H1 (cell line): ENCODE data around the gene TRMT44. TPM values are rescaled to one million over a fixed set of nuclear protein-coding genes. Genes with fewer than 3 reads are reported as not detected.

Source experiments
- CTCF ChIA-PET: fragments of 300-600 bp; sonication (Branson Sonifier 250); formaldehyde crosslinking; loops from one replicate; lab custom pipeline; 2021; ENCODE audit not compliant: partially characterized antibody; lab: Charles Lee
- POLR2A ChIA-PET: fragments of 300-600 bp; sonication (Branson Sonifier 250); formaldehyde crosslinking; loops from one replicate; lab custom pipeline; 2021; ENCODE audit warnings: inconsistent platforms; ENCODE audit not compliant: partially characterized antibody; lab: Charles Lee
- DNase-seq, 2 experiments: peaks; one replicate each; pipeline versions ENCODE4 v3.0.0 to v3.0.0-alpha.2; 2010 to 2022; ENCODE audit warnings: low spot score in 2 of 2, low read depth in 1 of 2, mixed read lengths in 1 of 2
- FAIRE-seq: peaks from 2 replicates; lab custom pipeline; 2011; peaks lifted over from hg19 to GRCh38; lab: Jason Lieb, UNC
- H2AFZ ChIP-seq: 2 replicates; pipeline ENCODE4 v1.8.1; 2012; ENCODE audit warnings: low read length, inconsistent platforms
- H2AK5ac ChIP-seq: 2 replicates; pipeline ENCODE4 v1.6.1; 2013; ENCODE audit warnings: low read depth, low read length
- H2BK120ac ChIP-seq: replicated peaks from 2 replicates; pipeline ENCODE3; 2013; ENCODE audit warnings: low read depth, low read length, inconsistent platforms
- H2BK12ac ChIP-seq: 2 replicates; pipeline ENCODE4 v1.6.1; 2013; ENCODE audit warnings: low read depth, low read length
- H2BK15ac ChIP-seq: 2 replicates; pipeline ENCODE4 v1.6.1; 2013; ENCODE audit warnings: low read length
- H2BK20ac ChIP-seq: 2 replicates; pipeline ENCODE4 v1.6.1; 2013; ENCODE audit warnings: low read length
- H2BK5ac ChIP-seq: 2 replicates; pipeline ENCODE4 v1.6.1; 2013; ENCODE audit warnings: low read depth, low read length
- H3K14ac ChIP-seq: 2 replicates; pipeline ENCODE4 v1.6.1; 2013; ENCODE audit warnings: inconsistent platforms; ENCODE audit not compliant: insufficient read length
- H3K18ac ChIP-seq: 2 replicates; pipeline ENCODE4 v1.6.1; 2013; ENCODE audit warnings: low read length; ENCODE audit errors: extremely low read depth
- H3K23ac ChIP-seq: 2 replicates; pipeline ENCODE4 v1.6.1; 2013; ENCODE audit warnings: inconsistent platforms; ENCODE audit not compliant: insufficient read length
- H3K23me2 ChIP-seq: 2 replicates; pipeline ENCODE4 v1.6.1; 2013; ENCODE audit warnings: low read depth, low read length
- H3K27ac ChIP-seq: 2 replicates; pipeline ENCODE4 v1.6.1; 2011; ENCODE audit warnings: low read depth, low read length, inconsistent platforms
- H3K27me3 ChIP-seq, 4 experiments: replicated peaks in 1 of 4; 1 replicate in 1 of 4; 2 replicates in 3 of 4; pipeline versions ENCODE4 v1.6.1 to v1.8.1; 2011 to 2013; ENCODE audit warnings: low read length in 3 of 4, mild to moderate bottlenecking in 3 of 4, inconsistent platforms in 2 of 4, mixed read lengths in 2 of 4, moderate library complexity in 1 of 4; ENCODE audit not compliant: control insufficient read depth in 3 of 4, insufficient read depth in 3 of 4; ENCODE audit errors: extremely low read depth in 1 of 4
- H3K36me3 ChIP-seq, 4 experiments: 2 replicates each; pipeline versions ENCODE4 v1.6.1 to v1.8.1; 2011 to 2013; ENCODE audit warnings: mild to moderate bottlenecking in 4 of 4, low read length in 3 of 4, moderate library complexity in 2 of 4, control low read depth in 1 of 4, inconsistent platforms in 1 of 4; ENCODE audit not compliant: insufficient read depth in 4 of 4, control insufficient read depth in 2 of 4
- H3K4ac ChIP-seq: replicated peaks from 2 replicates; pipeline ENCODE3; 2013; ENCODE audit warnings: low read length, low read depth, mixed read lengths, inconsistent platforms; ENCODE audit not compliant: insufficient read length
- H3K4me1 ChIP-seq, 4 experiments: replicated peaks in 1 of 4; 1 replicate in 1 of 4; 2 replicates in 3 of 4; pipeline versions ENCODE4 v1.6.1 to v1.8.1; 2011 to 2013; ENCODE audit warnings: low read length in 3 of 4, inconsistent platforms in 2 of 4, mixed read lengths in 1 of 4; ENCODE audit not compliant: insufficient read depth in 4 of 4, control insufficient read depth in 3 of 4
- H3K4me2 ChIP-seq, 2 experiments: 2 replicates each; pipeline versions ENCODE4 v1.6.1 to v1.8.1; 2011 to 2013; ENCODE audit warnings: low read depth in 2 of 2, low read length in 2 of 2, control low read depth in 1 of 2, inconsistent platforms in 1 of 2, mild to moderate bottlenecking in 1 of 2; ENCODE audit not compliant: insufficient read depth in 1 of 2
- H3K4me3 ChIP-seq, 4 experiments: fragments of 200-600, 300-600 bp in 1 of 4; sonication (generic), shearing (Covaris generic), sonication (Bioruptor Twin) in 1 of 4; 2 replicates each; pipeline versions ENCODE4 v1.5.1 to v1.8.1; 2011 to 2016; ENCODE audit warnings: low read length in 4 of 4, low read depth in 3 of 4, control low read depth in 2 of 4, inconsistent platforms in 2 of 4, mild to moderate bottlenecking in 2 of 4, mixed read lengths in 1 of 4, moderate library complexity in 1 of 4; ENCODE audit not compliant: insufficient read depth in 2 of 4; ENCODE audit errors: extremely low read depth in 1 of 4
- H3K56ac ChIP-seq: replicated peaks from 2 replicates; pipeline ENCODE3; 2013; ENCODE audit warnings: low read depth, mild to moderate bottlenecking, mixed read lengths, low read length, inconsistent platforms; ENCODE audit not compliant: insufficient read length
- H3K79me1 ChIP-seq: 2 replicates; pipeline ENCODE4 v1.6.1; 2013; ENCODE audit warnings: low read depth, low read length, control low read depth
- H3K79me2 ChIP-seq, 2 experiments: 2 replicates each; pipeline versions ENCODE4 v1.6.1 to v1.8.1; 2012 to 2013; ENCODE audit warnings: low read length in 2 of 2, mild to moderate bottlenecking in 2 of 2, inconsistent platforms in 1 of 2; ENCODE audit not compliant: insufficient read depth in 2 of 2, control insufficient read depth in 1 of 2
- H3K9ac ChIP-seq, 4 experiments: replicated peaks in 1 of 4; 1 replicate in 1 of 4; 2 replicates in 3 of 4; pipeline versions ENCODE4 v1.6.1 to v1.8.1; 2011 to 2013; ENCODE audit warnings: low read depth in 3 of 4, low read length in 3 of 4, control low read depth in 2 of 4, mild to moderate bottlenecking in 2 of 4, moderate library complexity in 2 of 4, inconsistent platforms in 1 of 4; ENCODE audit errors: extremely low read depth in 1 of 4
- H3K9me3 ChIP-seq, 2 experiments: 2 replicates each; pipeline versions ENCODE4 v1.6.1 to v1.8.1; 2012 to 2013; ENCODE audit warnings: mild to moderate bottlenecking in 2 of 2, moderate library complexity in 2 of 2, control low read depth in 1 of 2, inconsistent platforms in 1 of 2, low read depth in 1 of 2, low read length in 1 of 2, mixed read lengths in 1 of 2; ENCODE audit not compliant: insufficient read depth in 2 of 2
- H4K20me1 ChIP-seq, 2 experiments: replicated peaks in 1 of 2; 2 replicates each; pipeline versions ENCODE3 to v1.8.1; 2011 to 2013; ENCODE audit warnings: inconsistent platforms in 2 of 2, low read length in 2 of 2, mild to moderate bottlenecking in 1 of 2; ENCODE audit not compliant: insufficient read depth in 2 of 2, control insufficient read depth in 1 of 2
- H4K5ac ChIP-seq: 2 replicates; pipeline ENCODE4 v1.6.1; 2013; ENCODE audit warnings: low read length, low read depth, mixed read lengths, inconsistent platforms; ENCODE audit not compliant: insufficient read length
- H4K8ac ChIP-seq: 2 replicates; pipeline ENCODE4 v1.8.0; 2013; ENCODE audit warnings: mild to moderate bottlenecking, moderate library complexity, low read length, inconsistent platforms; ENCODE audit not compliant: insufficient read depth; ENCODE audit errors: extremely low read depth
- H4K91ac ChIP-seq: replicated peaks from 2 replicates; pipeline ENCODE3; 2013; ENCODE audit warnings: low read length, mixed read lengths, inconsistent platforms; ENCODE audit not compliant: insufficient read length
- BACH1 ChIP-seq: IDR thresholded peaks from 2 replicates; pipeline ENCODE4 v1.6.1; 2012; ENCODE audit warnings: low read length, improper control_type of control experiment
- CBX5 ChIP-seq: fragments of 300-800, 300-1000 bp; sonication (generic); IDR thresholded peaks from 2 replicates; pipeline ENCODE4 v1.7.1; 2016; ENCODE audit warnings: antibody characterized with exemption, low read length, low read depth
- JUND ChIP-seq: IDR thresholded peaks from 2 replicates; pipeline ENCODE4 v1.6.1; 2011; ENCODE audit warnings: mild to moderate bottlenecking, improper control_type of control experiment, low read length
- MAX ChIP-seq: IDR thresholded peaks from 2 replicates; pipeline ENCODE4 v1.6.1; 2012; ENCODE audit warnings: inconsistent platforms
- NANOG ChIP-seq: IDR thresholded peaks from 2 replicates; pipeline ENCODE4 v1.6.1; 2011; ENCODE audit warnings: low read length, low read depth, mild to moderate bottlenecking, inconsistent platforms; ENCODE audit not compliant: insufficient read depth, poor library complexity, severe bottlenecking
- POLR2AphosphoS5 ChIP-seq: IDR thresholded peaks from 2 replicates; pipeline ENCODE4 v1.6.1; 2011; ENCODE audit warnings: low read depth, low read length
- RFX5 ChIP-seq: IDR thresholded peaks from 2 replicates; pipeline ENCODE4 v1.6.1; 2011; ENCODE audit warnings: low read depth, low read length, improper control_type of control experiment, borderline replicate concordance
- RNF2 ChIP-seq: fragments of 200-900, 300-1000 bp; sonication (generic); IDR thresholded peaks from 2 replicates; pipeline ENCODE4 v1.7.1; 2016; ENCODE audit warnings: borderline replicate concordance, low read depth, mild to moderate bottlenecking, antibody characterized with exemption, low read length; ENCODE audit not compliant: poor library complexity, severe bottlenecking; ENCODE audit errors: missing control alignments
- RXRA ChIP-seq: IDR thresholded peaks from 2 replicates; pipeline ENCODE4 v1.6.1; 2011; ENCODE audit warnings: low read depth, mild to moderate bottlenecking, low read length, moderate library complexity; ENCODE audit not compliant: insufficient read depth
- SP1 ChIP-seq: IDR thresholded peaks from 2 replicates; pipeline ENCODE4 v1.6.1; 2011; ENCODE audit warnings: low read depth, low read length
- TAF7 ChIP-seq: optimal IDR thresholded peaks from 2 replicates; pipeline ENCODE3; 2011; ENCODE audit warnings: low read depth, mild to moderate bottlenecking, inconsistent platforms, low read length, moderate library complexity, borderline replicate concordance
- WGBS, 2 experiments: shearing (Covaris generic) in 1 of 2; methylation state at CpG; one replicate each; pipeline versions ENCODE4 v1.1.6 to v1.1.7; 2013 to 2015; ENCODE audit warnings: low lambda C conversion rate in 2 of 2, mixed read lengths in 2 of 2, inconsistent platforms in 1 of 2, low coverage in 1 of 2, missing lambda C conversion rate in 1 of 2; ENCODE audit not compliant: insufficient replicate concordance in 2 of 2, insufficient coverage in 1 of 2, insufficient read length in 1 of 2; ENCODE audit errors: extremely low coverage in 1 of 2, missing lambda C conversion rate in 1 of 2; 5-methylcytosine and 5-hydroxymethylcytosine counted together
- polyA plus RNA-seq, 7 experiments: library from polyadenylated mRNA; depleted of rRNA in 3 of 7; stranded (reverse) in 5 of 7; unstranded in 2 of 7; fragments of >200 nt in 5 of 7; fragments of 200-250 nt in 2 of 7; gene quantifications; 1 replicate in 5 of 7; 2 replicates in 1 of 7; 4 replicates in 1 of 7; pipeline versions ENCODE4 v1.2.1 to v1.2.3, GENCODE V29; 2011 to 2013; ENCODE audit warnings: missing spikeins in 2 of 7, mixed read lengths in 2 of 7
- total RNA-seq: library from RNA; stranded (reverse); fragmentation: NEBNext Ultra II Directional; extraction: Animal tissue kit (Norgen Biotek cat#: 25700); gene quantifications from 2 replicates; pipeline ENCODE4 v1.2.1, GENCODE V29; 2021
- TF ChIP-seq, protein P1 (sequence below): IDR thresholded peaks from 2 replicates; pipeline ENCODE4 v1.6.1; 2012; ENCODE audit warnings: inconsistent platforms

TRMT44 gene
- total and polyA plus RNA-seq, 2 of the 8 experiments (the other 6 are each of a cell fraction or from before 2014, with no cell fraction given): 8.6 to 23.9 TPM

DNA sequence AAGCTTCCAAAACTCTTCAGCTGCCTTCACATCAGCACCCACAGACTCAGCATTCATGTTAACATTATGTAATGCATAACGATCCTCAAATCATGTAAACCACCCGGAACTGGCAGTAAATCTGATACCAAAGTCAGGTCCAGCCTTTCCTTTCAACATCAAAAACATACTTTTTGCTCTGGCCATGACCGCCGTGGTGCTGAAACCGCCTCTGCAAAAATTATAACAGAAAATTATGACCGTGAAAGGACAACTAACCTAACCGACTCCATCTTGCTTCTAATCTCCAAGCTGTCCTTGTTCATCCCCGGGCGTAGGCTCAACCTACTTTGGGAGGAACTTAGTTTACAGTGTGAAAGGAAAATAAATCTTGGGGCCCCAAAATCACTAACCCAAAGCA is 51.6 kb downstream of the TRMT44 start:
- Histone ChIP-seq H4K8ac (no peak overlapping the region), H2BK20ac (no peak overlapping the region), H3K79me1 (no peaks in the 10 kb centered on the region), H2AK5ac (no peak overlapping the region), H2BK5ac (no peak overlapping the region), H2BK12ac (no peak overlapping the region), H3K23me2 (no peaks in the 10 kb centered on the region), H3K23ac (no peak overlapping the region), H2BK15ac (no peak overlapping the region), H3K9me3 (peaks cover 9 to 11% of the 10 kb centered on the region in 2 experiments; a peak in 3 of 4 replicates), H3K14ac (no peak overlapping the region), H4K91ac (no peak overlapping the region), H3K4me3 (no peak overlapping the region), H3K18ac (no peak overlapping the region), H4K5ac (no peak overlapping the region), H3K4me2 (no peak overlapping the region), H3K79me2 (no peaks in the 10 kb centered on the region), H3K4me1 (peaks cover 0 to 13% (median 4%) of the 10 kb centered on the region in 4 experiments; a peak in 6 of 7 replicates), H3K4ac (no peak overlapping the region), H3K27me3 (no peaks in the 10 kb centered on the region), H2BK120ac (no peak overlapping the region), H3K27ac (no peak overlapping the region), H3K56ac (no peak overlapping the region), H3K9ac (no peak overlapping the region), H3K36me3 (peaks cover 0 to 5% (median 2%) of the 10 kb centered on the region in 4 experiments; a peak in 1 of 8 replicates), H4K20me1 (no peaks in the 10 kb centered on the region), H2AFZ (no peak overlapping the region)
- WGBS, 2 experiments: 89% methylated on average over 9 of the region's 9 CpGs; no CpG with 5 or more reads in 1 of the 2 experiments
- no peak for DNase-seq
- ChIA-PET POLR2A (no interaction called here), CTCF (interaction anchor here (0.6 to 4.5 kb wide), 8 partner anchors 8 to 115 kb away, joined by 3 to 22 read pairs (median 4); no protein-coding TSS in a partner anchor)
- FAIRE-seq: no peak
- TF ChIP-seq SP1 (no peak), CBX5 (no peak), BACH1 (no peak), RFX5 (no peak), MAX (no peak), RXRA (no peak), TAF7 (no peak), NANOG (no peak), POLR2AphosphoS5 (no peak), JUND (no peak), RNF2 (no peak)
- TF ChIP-seq, protein P1, sequence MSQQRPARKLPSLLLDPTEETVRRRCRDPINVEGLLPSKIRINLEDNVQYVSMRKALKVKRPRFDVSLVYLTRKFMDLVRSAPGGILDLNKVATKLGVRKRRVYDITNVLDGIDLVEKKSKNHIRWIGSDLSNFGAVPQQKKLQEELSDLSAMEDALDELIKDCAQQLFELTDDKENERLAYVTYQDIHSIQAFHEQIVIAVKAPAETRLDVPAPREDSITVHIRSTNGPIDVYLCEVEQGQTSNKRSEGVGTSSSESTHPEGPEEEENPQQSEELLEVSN: no peak
